Smooth muscle cell (in vitro differentiated cells): ENCODE measurements around the gene REEP3. TPM values are rescaled to one million over a fixed set of nuclear protein-coding genes. Genes with fewer than 3 reads are reported as not detected.

Experiments used
- DNase-seq: peaks from one replicate; lab custom pipeline; 2025; ENCODE audit not compliant: unreplicated experiment; lab: John Stamatoyannopoulos, UW
- H2AFZ ChIP-seq: fragments of 200-600 bp; sonication (generic); 2 replicates; pipeline ENCODE4 v1.6.0; 2016; ENCODE audit warnings: antibody characterized with exemption, low read depth, mild to moderate bottlenecking
- H3F3A ChIP-seq: fragments of 200-600 bp; sonication (generic); 2 replicates; pipeline ENCODE4 v1.6.0; 2017; ENCODE audit warnings: antibody characterized with exemption, low read depth
- H3K27ac ChIP-seq: fragments of 200-600 bp; sonication (generic); 2 replicates; pipeline ENCODE4 v1.5.1; 2016; ENCODE audit warnings: low read depth, mild to moderate bottlenecking
- H3K27me3 ChIP-seq: fragments of 200-600 bp; sonication (generic); 2 replicates; pipeline ENCODE4 v1.6.1; 2016; ENCODE audit warnings: low read depth, mild to moderate bottlenecking
- H3K36me3 ChIP-seq: fragments of 200-600 bp; sonication (generic); 2 replicates; pipeline ENCODE4 v1.5.1; 2016; ENCODE audit warnings: low read depth
- H3K4me1 ChIP-seq: fragments of 200-600 bp; sonication (generic); 2 replicates; pipeline ENCODE4 v1.5.1; 2016; ENCODE audit warnings: low read depth
- H3K4me2 ChIP-seq: fragments of 200-600 bp; sonication (generic); 2 replicates; pipeline ENCODE4 v1.6.0; 2016; ENCODE audit warnings: mild to moderate bottlenecking
- H3K4me3 ChIP-seq: fragments of 200-600 bp; sonication (generic); 2 replicates; pipeline ENCODE4 v1.5.1; 2016; ENCODE audit warnings: mild to moderate bottlenecking
- H3K79me2 ChIP-seq: fragments of 200-600 bp; sonication (generic); 2 replicates; pipeline ENCODE4 v1.6.0; 2016; ENCODE audit warnings: low read depth, mild to moderate bottlenecking
- H3K9ac ChIP-seq: fragments of 200-600 bp; sonication (generic); 2 replicates; pipeline ENCODE4 v1.6.0; 2016; ENCODE audit warnings: low read depth
- H3K9me3 ChIP-seq: fragments of 200-600 bp; sonication (generic); replicated peaks from 2 replicates; pipeline ENCODE4 v1.5.1; 2016; ENCODE audit warnings: low read depth
- H4K20me1 ChIP-seq: fragments of 200-600 bp; sonication (generic); 2 replicates; pipeline ENCODE4 v1.6.0; 2016; ENCODE audit warnings: low read depth
- WGBS: methylation state at CpG from one replicate; pipeline ENCODE4 v1.1.7; 2016; ENCODE audit warnings: low lambda C conversion rate; 5-methylcytosine and 5-hydroxymethylcytosine counted together
- polyA plus RNA-seq: library from polyadenylated mRNA; unstranded; fragments of >200 nt; fragmentation: Nextera tagmentation; extraction: Ambion mirVana; gene quantifications from 2 replicates; pipeline ENCODE4 v1.2.1, GENCODE V29; 2016
- total RNA-seq: library from RNA; depleted of rRNA; stranded (reverse); fragments of >200 nt; gene quantifications from 2 replicates; pipeline ENCODE4 v1.2.3, GENCODE V29; 2014
- TF ChIP-seq, protein P1 (sequence below): fragments of 200-600 bp; sonication (generic); IDR thresholded peaks from 2 replicates; pipeline ENCODE4 v1.5.1; 2017; ENCODE audit warnings: borderline replicate concordance, mild to moderate bottlenecking, antibody characterized with exemption; ENCODE audit not compliant: insufficient read depth, poor library complexity, severe bottlenecking

Gene REEP3
- total and polyA plus RNA-seq, 2 experiments from 2014 or later: 42.3 to 80.4 TPM

DNA sequence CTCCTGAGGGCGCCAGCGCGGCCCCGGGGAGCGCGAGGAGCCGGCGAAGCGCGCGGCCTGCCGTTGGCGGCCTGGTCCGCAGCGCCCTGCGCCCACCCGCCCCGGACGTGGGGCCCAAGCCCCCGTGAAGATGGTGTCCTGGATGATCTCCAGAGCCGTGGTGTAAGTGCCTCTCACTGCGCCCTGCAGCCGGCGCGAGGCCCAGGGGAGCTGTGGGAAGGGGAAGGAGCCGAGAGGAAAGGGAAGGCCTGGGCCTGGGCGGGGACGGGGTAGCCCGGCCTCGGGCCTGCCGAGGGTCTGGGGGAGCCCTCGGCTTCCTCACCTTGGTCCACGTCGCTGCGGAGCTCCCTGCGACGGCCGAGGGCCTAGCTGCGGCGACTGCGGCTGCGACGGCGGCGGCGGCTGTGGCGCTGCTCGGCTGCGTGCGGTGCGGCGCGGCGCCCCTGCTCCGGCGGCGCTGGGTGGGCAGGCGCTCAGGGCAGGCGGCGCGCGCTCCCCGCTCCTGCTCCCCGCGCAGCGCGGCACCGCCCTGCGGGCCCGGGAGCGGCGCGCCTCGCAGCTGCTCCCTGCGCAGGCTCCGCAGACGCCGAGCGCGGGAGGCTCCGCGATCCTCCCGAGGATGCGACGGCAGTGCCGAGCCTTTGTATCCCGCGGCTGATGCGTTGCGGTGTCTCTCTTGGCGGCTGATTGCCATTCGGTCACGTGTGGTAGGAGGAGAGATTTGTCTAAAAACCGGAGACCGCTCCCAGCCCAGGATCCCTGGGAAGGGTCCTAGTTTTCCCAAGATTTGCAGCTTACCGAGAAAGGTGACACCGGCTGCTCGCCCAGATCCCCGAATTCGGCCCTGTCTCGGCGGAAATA lies 445 bp downstream of the REEP3 start:
- peak overlapping the region; percentile 96 for H2AFZ ChIP-seq
- 1% methylated on average over 60 of the region's 102 CpGs for WGBS
- peaks cover 90% of the 10 kb centered on the region for H3K79me2 ChIP-seq
- TF ChIP-seq, protein P1, sequence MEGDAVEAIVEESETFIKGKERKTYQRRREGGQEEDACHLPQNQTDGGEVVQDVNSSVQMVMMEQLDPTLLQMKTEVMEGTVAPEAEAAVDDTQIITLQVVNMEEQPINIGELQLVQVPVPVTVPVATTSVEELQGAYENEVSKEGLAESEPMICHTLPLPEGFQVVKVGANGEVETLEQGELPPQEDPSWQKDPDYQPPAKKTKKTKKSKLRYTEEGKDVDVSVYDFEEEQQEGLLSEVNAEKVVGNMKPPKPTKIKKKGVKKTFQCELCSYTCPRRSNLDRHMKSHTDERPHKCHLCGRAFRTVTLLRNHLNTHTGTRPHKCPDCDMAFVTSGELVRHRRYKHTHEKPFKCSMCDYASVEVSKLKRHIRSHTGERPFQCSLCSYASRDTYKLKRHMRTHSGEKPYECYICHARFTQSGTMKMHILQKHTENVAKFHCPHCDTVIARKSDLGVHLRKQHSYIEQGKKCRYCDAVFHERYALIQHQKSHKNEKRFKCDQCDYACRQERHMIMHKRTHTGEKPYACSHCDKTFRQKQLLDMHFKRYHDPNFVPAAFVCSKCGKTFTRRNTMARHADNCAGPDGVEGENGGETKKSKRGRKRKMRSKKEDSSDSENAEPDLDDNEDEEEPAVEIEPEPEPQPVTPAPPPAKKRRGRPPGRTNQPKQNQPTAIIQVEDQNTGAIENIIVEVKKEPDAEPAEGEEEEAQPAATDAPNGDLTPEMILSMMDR: no peak
- H3K9ac ChIP-seq: peak overlapping the region; percentile 95
- H4K20me1 ChIP-seq: peaks cover 24% of the 10 kb centered on the region
- peak overlapping the region; percentile 91 for H3K4me3 ChIP-seq
- peak; percentile 40 for DNase-seq
- no peaks in the 10 kb centered on the region for H3K27me3 ChIP-seq
- H3F3A ChIP-seq: peaks cover 10% of the 10 kb centered on the region
- H3K9me3 ChIP-seq: no peaks in the 10 kb centered on the region
- H3K4me2 ChIP-seq: peak overlapping the region; percentile 99
- peaks cover 31% of the 10 kb centered on the region for H3K4me1 ChIP-seq
- peak overlapping the region; percentile 96 for H3K27ac ChIP-seq
- no peaks in the 10 kb centered on the region for H3K36me3 ChIP-seq

DNA sequence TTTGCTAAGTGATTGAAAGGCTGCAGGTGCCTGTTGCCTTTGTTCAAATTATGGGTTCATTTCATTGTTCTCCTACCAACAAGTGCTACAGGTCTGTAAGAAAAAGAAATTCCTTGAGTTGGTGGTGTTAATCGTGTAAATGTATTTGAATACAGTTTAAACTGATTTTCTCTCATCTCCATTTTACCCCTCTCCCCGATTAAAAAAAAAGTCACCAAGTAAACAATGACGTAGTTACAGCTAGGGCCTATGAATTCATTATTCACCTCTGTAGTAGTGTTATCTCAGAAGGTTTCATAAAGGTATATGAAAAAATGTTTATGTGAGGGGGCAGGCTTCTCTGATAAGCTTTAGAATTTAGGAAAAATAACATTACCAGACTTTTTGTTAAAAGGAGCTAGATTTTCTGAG lies 1.1 kb downstream of the REEP3 start:
- WGBS: 6% methylated on average over 3 of the region's 3 CpGs
- TF ChIP-seq, protein P1: no peak
- H3K27me3 ChIP-seq: no peaks in the 10 kb centered on the region
- H3K9ac ChIP-seq: peak overlapping the region; percentile 89
- no peaks in the 10 kb centered on the region for H3K36me3 ChIP-seq
- peak overlapping the region; percentile 91 for H3K4me3 ChIP-seq
- peak overlapping the region; percentile 96 for H2AFZ ChIP-seq
- H3K9me3 ChIP-seq: no peaks in the 10 kb centered on the region
- DNase-seq: no peak
- peaks cover 26% of the 10 kb centered on the region for H3K4me1 ChIP-seq
- peaks cover 10% of the 10 kb centered on the region for H3F3A ChIP-seq
- H4K20me1 ChIP-seq: peaks cover 25% of the 10 kb centered on the region
- peak overlapping the region; percentile 99 for H3K4me2 ChIP-seq
- H3K27ac ChIP-seq: peak overlapping the region; percentile 96
- peaks cover 90% of the 10 kb centered on the region for H3K79me2 ChIP-seq

DNA sequence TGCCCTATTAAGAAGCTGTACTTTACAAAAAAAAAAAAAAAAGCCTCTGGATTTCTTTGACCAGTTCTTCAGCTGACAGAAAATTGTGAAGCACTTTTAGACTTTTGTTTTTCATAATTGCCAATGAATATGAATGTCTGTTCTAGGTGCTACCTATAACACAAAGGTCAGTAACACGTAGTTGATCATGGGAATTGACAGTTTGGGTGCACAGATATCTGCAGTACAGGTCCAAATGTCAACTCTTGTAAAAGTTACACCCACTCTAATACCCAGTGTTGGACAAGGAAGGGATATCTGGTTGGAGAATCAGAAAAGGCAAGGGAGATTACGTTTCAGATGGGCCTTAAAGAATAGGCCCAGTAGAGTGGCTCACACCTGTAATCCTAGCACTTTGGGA lies 1.8 kb downstream of the REEP3 start:
- no peaks in the 10 kb centered on the region for H3K9me3 ChIP-seq
- peaks cover 26% of the 10 kb centered on the region for H3K4me1 ChIP-seq
- 76% methylated on average over 2 of the region's 2 CpGs for WGBS
- H3K79me2 ChIP-seq: peaks cover 90% of the 10 kb centered on the region
- H3F3A ChIP-seq: peaks cover 10% of the 10 kb centered on the region
- no peak for DNase-seq
- peak overlapping the region; percentile 99 for H3K4me2 ChIP-seq
- H3K9ac ChIP-seq: peak overlapping the region; percentile 89
- no peaks in the 10 kb centered on the region for H3K27me3 ChIP-seq
- H3K4me3 ChIP-seq: peak overlapping the region; percentile 91
- TF ChIP-seq, protein P1: no peak
- H3K27ac ChIP-seq: peak overlapping the region; percentile 96
- H2AFZ ChIP-seq: no peak overlapping the region
- peaks cover 23% of the 10 kb centered on the region for H4K20me1 ChIP-seq
- no peaks in the 10 kb centered on the region for H3K36me3 ChIP-seq
